Measurements from ENCODE around the gene TEX2.

Gene TEX2

DNA sequence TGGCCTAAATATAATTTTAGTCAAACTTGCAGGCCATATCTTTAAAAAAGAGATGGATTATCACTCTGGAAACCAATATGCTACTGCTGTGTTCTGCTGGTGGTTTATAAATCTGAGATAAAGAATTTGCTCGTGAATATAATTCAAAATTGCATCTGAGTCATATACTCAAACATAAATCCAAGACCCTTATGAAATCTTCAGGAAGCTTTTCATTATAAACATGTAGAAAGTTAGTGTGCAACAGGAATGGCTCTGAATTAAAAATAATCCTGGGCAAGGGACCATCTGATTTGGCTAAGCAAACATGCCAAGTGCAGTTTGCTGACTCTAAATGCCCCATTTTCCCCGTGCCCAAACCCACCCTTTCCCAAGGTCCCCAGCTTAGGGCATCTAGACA, 57.3 kb downstream of the TEX2 start:
- no peak for DNase-seq (ENCODE audit: low read depth)
- in situ Hi-C loops (cut with HindIII; ENCODE audit: low sequenced_read_pairs): no loop called here
- no peak overlapping the region for H3K4me3 ChIP-seq (ENCODE audit: low read depth, low read length)
- TF ChIP-seq, protein P1, sequence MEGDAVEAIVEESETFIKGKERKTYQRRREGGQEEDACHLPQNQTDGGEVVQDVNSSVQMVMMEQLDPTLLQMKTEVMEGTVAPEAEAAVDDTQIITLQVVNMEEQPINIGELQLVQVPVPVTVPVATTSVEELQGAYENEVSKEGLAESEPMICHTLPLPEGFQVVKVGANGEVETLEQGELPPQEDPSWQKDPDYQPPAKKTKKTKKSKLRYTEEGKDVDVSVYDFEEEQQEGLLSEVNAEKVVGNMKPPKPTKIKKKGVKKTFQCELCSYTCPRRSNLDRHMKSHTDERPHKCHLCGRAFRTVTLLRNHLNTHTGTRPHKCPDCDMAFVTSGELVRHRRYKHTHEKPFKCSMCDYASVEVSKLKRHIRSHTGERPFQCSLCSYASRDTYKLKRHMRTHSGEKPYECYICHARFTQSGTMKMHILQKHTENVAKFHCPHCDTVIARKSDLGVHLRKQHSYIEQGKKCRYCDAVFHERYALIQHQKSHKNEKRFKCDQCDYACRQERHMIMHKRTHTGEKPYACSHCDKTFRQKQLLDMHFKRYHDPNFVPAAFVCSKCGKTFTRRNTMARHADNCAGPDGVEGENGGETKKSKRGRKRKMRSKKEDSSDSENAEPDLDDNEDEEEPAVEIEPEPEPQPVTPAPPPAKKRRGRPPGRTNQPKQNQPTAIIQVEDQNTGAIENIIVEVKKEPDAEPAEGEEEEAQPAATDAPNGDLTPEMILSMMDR (IDR thresholded peaks at IDR 0.05; ENCODE audit: low read depth, low read length, missing control alignments): no peak

DNA sequence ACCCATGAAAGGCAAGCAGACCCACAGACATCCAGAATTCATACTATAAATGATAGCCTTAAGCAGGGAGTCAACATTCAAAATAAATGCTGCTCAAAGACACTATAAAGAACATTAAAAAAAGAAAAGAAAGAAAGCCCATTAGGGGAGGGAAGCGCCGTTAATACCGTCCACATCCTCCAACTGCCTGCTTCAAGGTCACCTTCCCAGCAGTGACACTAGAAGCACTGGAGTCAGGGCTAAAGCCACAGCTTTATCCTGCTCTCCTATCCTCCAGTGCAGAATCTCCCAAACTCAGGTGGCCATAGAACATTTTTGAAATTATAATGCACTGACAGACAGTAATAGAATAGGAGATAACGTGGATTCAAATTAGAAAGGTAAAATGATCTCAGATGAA, 59.4 kb downstream of the TEX2 start:
- TF ChIP-seq, protein P1 (IDR thresholded peaks at IDR 0.05; ENCODE audit: low read depth, low read length, missing control alignments): no peak
- DNase-seq (ENCODE audit: low read depth): no peak
- in situ Hi-C loops (cut with HindIII; ENCODE audit: low sequenced_read_pairs): no loop called here
- no peak overlapping the region for H3K4me3 ChIP-seq (ENCODE audit: low read depth, low read length)

DNA sequence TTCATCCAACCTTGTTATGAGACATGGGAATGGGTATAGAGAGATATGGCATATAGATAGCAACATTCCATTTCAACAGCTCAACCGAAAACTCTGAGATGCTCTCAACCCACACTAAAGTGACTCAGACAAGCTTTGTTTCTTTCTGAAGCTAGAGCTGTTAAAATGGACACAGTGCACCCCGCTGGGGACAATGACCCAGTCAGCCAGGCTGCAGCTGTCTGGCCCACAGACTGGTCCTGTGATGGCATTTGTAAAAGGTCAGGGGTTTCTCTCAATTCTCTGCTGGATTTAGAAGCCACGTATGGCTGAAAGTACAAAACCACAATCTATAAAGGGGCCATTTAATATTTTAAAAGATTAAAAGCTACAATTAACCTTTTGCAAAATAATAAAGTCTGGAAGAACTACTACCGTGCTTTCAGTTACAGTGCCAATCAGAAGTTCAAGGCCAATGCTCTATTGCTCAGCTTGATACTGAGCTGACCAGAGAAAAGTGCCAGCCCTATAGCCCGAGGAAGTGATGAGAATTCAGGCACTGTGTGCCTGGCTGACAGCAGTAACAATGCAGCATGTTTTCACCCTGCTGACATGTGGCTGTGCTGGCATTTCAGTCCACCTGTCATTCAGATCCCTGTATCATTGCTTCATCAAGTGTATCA, 60.2 kb downstream of the TEX2 start:
- peak; percentile 48 for DNase-seq (ENCODE audit: low read depth)

GRCh38 chr17:64200080-64201032, 62.7 kb downstream of the TEX2 start:
- TF ChIP-seq, protein P1 (IDR thresholded peaks at IDR 0.05; ENCODE audit: low read depth, low read length, missing control alignments): no peak
- in situ Hi-C loops (cut with HindIII; ENCODE audit: low sequenced_read_pairs): no loop called here
- no peak overlapping the region for H3K4me3 ChIP-seq (ENCODE audit: low read depth, low read length)
- peak; percentile 16 for DNase-seq (ENCODE audit: low read depth)

More for the DNA sequence above, 60.2 kb downstream of the TEX2 start:
- TF ChIP-seq, protein P1 (IDR thresholded peaks at IDR 0.05; ENCODE audit: low read depth, low read length, missing control alignments): no peak
- no peak overlapping the region for H3K4me3 ChIP-seq (ENCODE audit: low read depth, low read length)
- in situ Hi-C loops (cut with HindIII; ENCODE audit: low sequenced_read_pairs): no loop called here

GRCh38 chr17:64198331-64199090, 64.5 kb downstream of the TEX2 start:
- TF ChIP-seq, protein P1 (IDR thresholded peaks at IDR 0.05; ENCODE audit: low read depth, low read length, missing control alignments): no peak
- H3K4me3 ChIP-seq (ENCODE audit: low read depth, low read length): no peak overlapping the region
- in situ Hi-C loops (cut with HindIII; ENCODE audit: low sequenced_read_pairs): no loop called here
- no peak for DNase-seq (ENCODE audit: low read depth)

GRCh38 chr17:64196601-64197000, 66.5 kb downstream of the TEX2 start:
- DNase-seq (ENCODE audit: low read depth): peak; percentile 32
- TF ChIP-seq, protein P1 (IDR thresholded peaks at IDR 0.05; ENCODE audit: low read depth, low read length, missing control alignments): no peak
- no peak overlapping the region for H3K4me3 ChIP-seq (ENCODE audit: low read depth, low read length)
- in situ Hi-C loops (cut with HindIII; ENCODE audit: low sequenced_read_pairs): no loop called here
